Trophoblast cell (in vitro differentiated cells and primary cell): ENCODE data around the gene FANCC.

Experiments used
- DNase-seq, 2 donors: peaks; one replicate each; pipeline ENCODE4 v3.0.0-alpha.2; 2016
- H2AFZ ChIP-seq: 2 replicates; pipeline ENCODE4 v1.6.1; 2013; ENCODE audit warnings: low read length, moderate library complexity, mild to moderate bottlenecking; ENCODE audit not compliant: insufficient read depth, poor library complexity
- H2AK5ac ChIP-seq: 2 replicates; pipeline ENCODE4 v1.6.1; 2013; ENCODE audit warnings: mild to moderate bottlenecking, low read length
- H2BK120ac ChIP-seq: 2 replicates; pipeline ENCODE4 v1.6.1; 2013; ENCODE audit warnings: low read length, mild to moderate bottlenecking, moderate library complexity; ENCODE audit not compliant: insufficient read depth, poor library complexity
- H2BK12ac ChIP-seq: 2 replicates; pipeline ENCODE4 v1.6.1; 2013; ENCODE audit warnings: mild to moderate bottlenecking, low read length, moderate library complexity
- H2BK5ac ChIP-seq: 2 replicates; pipeline ENCODE4 v1.6.1; 2013; ENCODE audit warnings: low read length, low read depth, moderate library complexity, mild to moderate bottlenecking; ENCODE audit not compliant: poor library complexity
- H3K14ac ChIP-seq: 2 replicates; pipeline ENCODE4 v1.6.1; 2013; ENCODE audit warnings: mild to moderate bottlenecking, low read length
- H3K18ac ChIP-seq: 2 replicates; pipeline ENCODE4 v1.6.1; 2013; ENCODE audit warnings: mild to moderate bottlenecking, low read length
- H3K23ac ChIP-seq: 2 replicates; pipeline ENCODE4 v1.6.1; 2013; ENCODE audit warnings: low read length
- H3K27ac ChIP-seq: 2 replicates; pipeline ENCODE4 v1.5.1; 2013; ENCODE audit warnings: low read depth, mild to moderate bottlenecking, inconsistent platforms, low read length, moderate library complexity
- H3K27me3 ChIP-seq: 2 replicates; pipeline ENCODE4 v1.6.1; 2013; ENCODE audit warnings: inconsistent platforms, mild to moderate bottlenecking, low read length, moderate library complexity; ENCODE audit not compliant: insufficient read depth
- H3K36me3 ChIP-seq, 2 experiments: 1 replicate in 1 of 2; 2 replicates in 1 of 2; pipeline ENCODE4 v1.6.1; 2013; ENCODE audit warnings: low read length in 2 of 2, mild to moderate bottlenecking in 2 of 2, moderate library complexity in 1 of 2; ENCODE audit not compliant: insufficient read depth in 2 of 2, control insufficient read depth in 1 of 2
- H3K4ac ChIP-seq: 2 replicates; pipeline ENCODE4 v1.6.1; 2013; ENCODE audit warnings: low read depth, mild to moderate bottlenecking, low read length, moderate library complexity
- H3K4me1 ChIP-seq, 2 experiments: 1 replicate in 1 of 2; 2 replicates in 1 of 2; pipeline ENCODE4 v1.6.1; 2013; ENCODE audit warnings: low read length in 2 of 2, mild to moderate bottlenecking in 2 of 2, moderate library complexity in 1 of 2; ENCODE audit not compliant: insufficient read depth in 2 of 2, control insufficient read depth in 1 of 2
- H3K4me2 ChIP-seq: 2 replicates; pipeline ENCODE4 v1.6.1; 2013; ENCODE audit warnings: inconsistent platforms, mild to moderate bottlenecking, low read length, moderate library complexity
- H3K4me3 ChIP-seq: 2 replicates; pipeline ENCODE4 v1.5.1; 2013; ENCODE audit warnings: mild to moderate bottlenecking, low read depth, low read length, inconsistent platforms
- H3K79me1 ChIP-seq: one replicate; pipeline ENCODE4 v1.6.1; 2013; ENCODE audit warnings: low read length
- H3K79me2 ChIP-seq: 2 replicates; pipeline ENCODE4 v1.6.1; 2013; ENCODE audit warnings: low read length, mild to moderate bottlenecking; ENCODE audit not compliant: control insufficient read depth, insufficient read depth, poor library complexity
- H3K9ac ChIP-seq: 2 replicates; pipeline ENCODE4 v1.6.1; 2013; ENCODE audit warnings: mild to moderate bottlenecking, low read length
- H3K9me3 ChIP-seq: 2 replicates; pipeline ENCODE4 v1.6.1; 2013; ENCODE audit warnings: low read depth, mild to moderate bottlenecking, control low read depth, inconsistent platforms, low read length; ENCODE audit not compliant: insufficient read depth
- H4K12ac ChIP-seq: 2 replicates; pipeline ENCODE4 v1.6.1; 2013; ENCODE audit warnings: low read depth, mild to moderate bottlenecking, low read length, moderate library complexity
- H4K8ac ChIP-seq: 2 replicates; pipeline ENCODE4 v1.6.1; 2013; ENCODE audit warnings: low read depth, mild to moderate bottlenecking, low read length, moderate library complexity
- H4K91ac ChIP-seq: one replicate; pipeline ENCODE4 v1.6.1; 2013; ENCODE audit warnings: low read depth, mild to moderate bottlenecking, low read length, moderate library complexity
- WGBS: extraction: QIAGEN DNeasy Blood & Tissue Kit; methylation state at CpG from one replicate; pipeline ENCODE4 v1.1.7; 2013; ENCODE audit warnings: missing lambda C conversion rate; ENCODE audit not compliant: insufficient read length, insufficient coverage; ENCODE audit errors: extremely low coverage; 5-methylcytosine and 5-hydroxymethylcytosine counted together

FANCC gene

GRCh38 chr9:95088421-95089161 lies 228.9 kb downstream of the FANCC start:
- Histone ChIP-seq H3K4me2 (no peak overlapping the region), H2BK5ac (no peak overlapping the region), H3K79me1 (peaks cover 33% of the 10 kb centered on the region), H3K18ac (peak overlapping the region; percentile 41), H3K9me3 (no peaks in the 10 kb centered on the region), H3K4me3 (no peak overlapping the region), H3K23ac (no peak overlapping the region), H2AK5ac (no peak overlapping the region), H3K4ac (no peak overlapping the region), H4K12ac (no peak overlapping the region), H3K36me3 (peaks cover 36 to 37% of the 10 kb centered on the region in 2 experiments), H3K27ac (no peak overlapping the region), H3K14ac (no peak overlapping the region), H3K79me2 (peaks cover 4% of the 10 kb centered on the region), H3K4me1 (peaks cover 35 to 48% of the 10 kb centered on the region in 2 experiments), H3K9ac (no peak overlapping the region), H3K27me3 (no peaks in the 10 kb centered on the region), H2BK120ac (peak overlapping the region; percentile 35), H2AFZ (no peak overlapping the region), H4K91ac (peak overlapping the region; percentile 51), H2BK12ac (peak overlapping the region; percentile 23), H4K8ac (peak overlapping the region; percentile 24)
- DNase-seq = no peak
- WGBS = no CpG with 5 or more reads among the region's 26 CpGs

- peaks cover 5% of the 10 kb centered on the region for H3K9me3 ChIP-seq
- no peak overlapping the region for H3K9ac ChIP-seq
- peaks cover 4% of the 10 kb centered on the region for H3K79me2 ChIP-seq
- no peak overlapping the region for H4K12ac ChIP-seq
- peaks cover 29% of the 10 kb centered on the region for H3K79me1 ChIP-seq
- H3K4me2 ChIP-seq = no peak overlapping the region
- DNase-seq = no peak
- no peak overlapping the region for H4K8ac ChIP-seq
- H2AFZ ChIP-seq = no peak overlapping the region
- no peak overlapping the region for H3K4ac ChIP-seq
- no peak overlapping the region for H2BK5ac ChIP-seq
- H3K23ac ChIP-seq = no peak overlapping the region
- no peak overlapping the region for H3K14ac ChIP-seq
- H3K36me3 ChIP-seq = peaks cover 45% of the 10 kb centered on the region in 2 experiments
- no peak overlapping the region for H2BK120ac ChIP-seq
- H3K27me3 ChIP-seq = no peaks in the 10 kb centered on the region
- H2BK12ac ChIP-seq = no peak overlapping the region
- H3K18ac ChIP-seq = no peak overlapping the region
- H3K27ac ChIP-seq = no peak overlapping the region
- H3K4me3 ChIP-seq = no peak overlapping the region
- peaks cover 34 to 41% of the 10 kb centered on the region in 2 experiments for H3K4me1 ChIP-seq
- WGBS = no CpG with 5 or more reads among the region's 9 CpGs
- H2AK5ac ChIP-seq = no peak overlapping the region
- no peak overlapping the region for H4K91ac ChIP-seq
These were observed 229.8 kb downstream of the FANCC start for GRCh38 chr9:95087659-95088242.

DNA sequence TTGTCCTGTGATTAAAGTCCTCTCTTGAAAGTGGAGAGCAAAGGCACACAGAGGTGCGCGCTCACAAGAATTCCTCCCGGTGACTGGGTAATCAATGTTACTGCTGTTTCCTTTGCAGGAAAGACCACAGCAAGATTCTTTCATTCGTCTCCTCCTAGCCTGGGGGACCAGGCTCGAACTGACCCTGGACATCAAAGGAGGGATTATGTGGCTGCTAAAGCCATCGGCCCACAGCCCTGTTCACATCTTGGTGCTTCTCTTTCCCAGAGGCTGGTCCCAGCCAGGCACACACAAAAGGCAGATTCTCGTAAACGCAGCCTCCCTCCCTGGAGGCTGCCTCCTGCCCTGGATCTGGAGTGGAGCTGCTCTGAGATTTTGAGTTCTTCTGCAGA lies 230.9 kb downstream of the FANCC start:
- Histone ChIP-seq H3K23ac (no peak overlapping the region), H3K4me2 (no peak overlapping the region), H3K27me3 (no peaks in the 10 kb centered on the region), H4K8ac (no peak overlapping the region), H3K27ac (peak overlapping the region; percentile 9), H3K9me3 (peaks cover 7% of the 10 kb centered on the region), H2AFZ (no peak overlapping the region), H2BK120ac (no peak overlapping the region), H2AK5ac (no peak overlapping the region), H4K91ac (no peak overlapping the region), H3K18ac (no peak overlapping the region), H3K4me1 (peaks cover 24 to 29% of the 10 kb centered on the region in 2 experiments), H3K9ac (no peak overlapping the region), H3K36me3 (peaks cover 55 to 56% of the 10 kb centered on the region in 2 experiments), H3K79me1 (peaks cover 19% of the 10 kb centered on the region), H3K79me2 (peaks cover 2% of the 10 kb centered on the region), H2BK12ac (no peak overlapping the region), H3K4ac (no peak overlapping the region), H3K4me3 (no peak overlapping the region), H4K12ac (no peak overlapping the region), H2BK5ac (no peak overlapping the region), H3K14ac (no peak overlapping the region)
- DNase-seq = no peak
- WGBS = no CpG with 5 or more reads among the region's 8 CpGs

DNA sequence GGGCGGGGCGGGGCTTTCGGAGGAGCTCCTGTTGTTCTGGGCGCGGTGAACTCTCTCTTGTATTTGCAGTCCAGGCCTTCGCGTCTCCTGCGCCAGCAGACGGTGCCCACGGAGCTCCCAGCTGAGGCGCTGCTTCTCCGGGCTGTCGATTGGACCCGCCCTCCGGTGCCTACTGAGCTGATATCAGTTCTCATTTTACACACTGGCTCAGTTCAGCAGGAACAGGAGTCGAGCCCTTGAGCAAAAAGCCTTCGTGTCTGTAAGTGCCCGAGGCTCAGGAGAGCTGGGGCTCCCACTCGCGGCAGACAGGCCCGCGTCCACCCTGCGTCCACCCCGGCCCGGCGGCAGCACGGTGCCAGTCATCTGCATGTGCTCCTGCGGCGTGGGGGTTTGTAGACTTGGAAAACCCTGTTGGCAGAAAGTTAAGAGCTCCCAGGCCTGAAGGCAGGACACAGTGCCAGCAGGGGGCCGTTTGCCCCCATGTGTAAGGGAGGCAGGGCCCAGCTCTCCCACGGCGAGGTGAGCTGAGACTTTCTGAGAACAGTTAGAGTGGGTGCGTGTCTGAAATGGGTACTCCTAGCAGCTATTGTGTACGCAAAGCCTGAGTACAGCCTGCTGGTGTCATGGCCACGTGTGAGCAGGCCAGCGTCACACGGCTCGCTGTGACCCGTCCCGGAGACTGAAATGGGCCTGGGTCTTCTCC lies 231.5 kb downstream of the FANCC start:
- no peak overlapping the region for H2AK5ac ChIP-seq

More for the DNA sequence above, 231.5 kb downstream of the FANCC start:
- Histone ChIP-seq H3K23ac (no peak overlapping the region), H2BK120ac (no peak overlapping the region), H4K8ac (no peak overlapping the region), H2AFZ (no peak overlapping the region), H3K36me3 (peaks cover 58 to 60% of the 10 kb centered on the region in 2 experiments), H3K79me2 (no peaks in the 10 kb centered on the region), H2BK12ac (no peak overlapping the region), H3K9me3 (peaks cover 7% of the 10 kb centered on the region), H4K12ac (no peak overlapping the region), H3K27ac (peak overlapping the region; percentile 9), H2BK5ac (no peak overlapping the region), H3K4me2 (no peak overlapping the region), H3K27me3 (no peaks in the 10 kb centered on the region), H3K4me3 (no peak overlapping the region), H3K9ac (no peak overlapping the region), H3K4me1 (peaks cover 19 to 24% of the 10 kb centered on the region in 2 experiments), H3K4ac (no peak overlapping the region), H3K18ac (peak overlapping the region; percentile 12), H3K14ac (no peak overlapping the region), H3K79me1 (peaks cover 15% of the 10 kb centered on the region), H4K91ac (no peak overlapping the region)
- no peak for DNase-seq
- no CpG with 5 or more reads among the region's 40 CpGs for WGBS
